Panc1 (cell line): ENCODE data around the gene CLC. TPM values are rescaled to one million over a fixed set of nuclear protein-coding genes. Genes with fewer than 3 reads are reported as not detected.

ENCODE experiments used
- ATAC-seq: fragments of 200-7000 bp; cut with Tn5 transposase; 2 replicates; pipeline ENCODE4 v1.9.1; 2020; ENCODE audit warnings: mild to moderate bottlenecking, moderate library complexity
- BruUV-seq: library from RNA; stranded (reverse); fragments of 400-500 nt; replicated peaks from 2 replicates; lab custom pipeline; 2021; lab: Mats Ljungman, UMichigan
- CTCF ChIA-PET: fragments of 300-600 bp; sonication (Branson Sonifier 250); formaldehyde crosslinking; loops from one replicate; lab custom pipeline; 2022; ENCODE audit warnings: antibody characterized with exemption; lab: Charles Lee
- POLR2A ChIA-PET: fragments of 300-600 bp; sonication (Branson Sonifier 250); formaldehyde crosslinking; loops from one replicate; lab custom pipeline; 2022; ENCODE audit warnings: antibody characterized with exemption; lab: Charles Lee
- DNase-seq: peaks from one replicate; pipeline ENCODE4 v3.0.0-alpha.2; 2010; ENCODE audit warnings: low read depth, low spot score
- H3K27ac ChIP-seq: 2 replicates; pipeline ENCODE4 v1.5.1; 2011; ENCODE audit warnings: mild to moderate bottlenecking, low read length, inconsistent platforms
- H3K27me3 ChIP-seq: fragments of 200-500 bp; sonication (Bioruptor generic); 2 replicates; pipeline ENCODE4 v1.6.0; 2014; ENCODE audit warnings: low read length, inconsistent platforms; ENCODE audit not compliant: control insufficient read depth, insufficient read depth
- H3K36me3 ChIP-seq: fragments of 200-500 bp; sonication (Bioruptor generic); 2 replicates; pipeline ENCODE4 v1.5.1; 2014; ENCODE audit warnings: inconsistent platforms, mild to moderate bottlenecking, low read length, moderate library complexity; ENCODE audit not compliant: control insufficient read depth, insufficient read depth
- H3K4me1 ChIP-seq: 2 replicates; pipeline ENCODE4 v1.5.1; 2011; ENCODE audit warnings: inconsistent platforms, mild to moderate bottlenecking, low read length, moderate library complexity; ENCODE audit not compliant: control insufficient read depth, insufficient read depth
- H3K4me3 ChIP-seq, 2 experiments: 2 replicates each; pipeline ENCODE4 v1.5.1; 2011 to 2012; ENCODE audit warnings: low read depth in 2 of 2, low read length in 2 of 2, mild to moderate bottlenecking in 2 of 2, inconsistent platforms in 1 of 2, moderate library complexity in 1 of 2
- H3K9me3 ChIP-seq: fragments of 200-500 bp; sonication (Bioruptor generic); 2 replicates; pipeline ENCODE4 v1.5.1; 2014; ENCODE audit warnings: low read depth, mild to moderate bottlenecking, inconsistent platforms, low read length, moderate library complexity; ENCODE audit not compliant: control insufficient read depth, insufficient read depth
- CTCF ChIP-seq: fragments of 450-650 bp; IDR thresholded peaks from 2 replicates; pipeline ENCODE4 v1.5.1; 2017; ENCODE audit warnings: mild to moderate bottlenecking
- POLR2AphosphoS5 ChIP-seq: IDR thresholded peaks from 2 replicates; pipeline ENCODE4 v1.6.1; 2012; ENCODE audit warnings: mild to moderate bottlenecking, low read depth, low read length, moderate library complexity
- REST ChIP-seq, 2 experiments: IDR thresholded peaks; 2 replicates each; pipeline ENCODE4 v1.6.1; 2011 to 2012; ENCODE audit warnings: low read depth in 2 of 2, control low read depth in 1 of 2, low read length in 1 of 2, mild to moderate bottlenecking in 1 of 2, moderate library complexity in 1 of 2; ENCODE audit not compliant: insufficient read depth in 1 of 2
- SIN3A ChIP-seq: IDR thresholded peaks from 2 replicates; pipeline ENCODE4 v1.6.1; 2012; ENCODE audit warnings: low read depth, mild to moderate bottlenecking, low read length, moderate library complexity, borderline replicate concordance; ENCODE audit not compliant: insufficient read depth
- TCF7L2 ChIP-seq: IDR thresholded peaks from 2 replicates; pipeline ENCODE4 v1.6.1; 2011; ENCODE audit warnings: mild to moderate bottlenecking, low read depth, low read length, inconsistent platforms
- in situ Hi-C: cut with HindIII; loops from 2 replicates; pipeline ENCODE4 v1.10.0; 2016; ENCODE audit warnings: low sequenced_read_pairs, low pct_unique_long_range_greater_than_20kb
- intact Hi-C: fragments of 100-400 bp; cut with micrococcal nuclease; formaldehyde crosslinking; loops from one replicate; pipeline ENCODE4 v1.10.0; 2022; ENCODE audit not compliant: unreplicated experiment
- total RNA-seq: library from RNA; stranded (reverse); gene quantifications from one replicate; pipeline ENCODE4 v1.2.1, GENCODE V29; 2021; ENCODE audit not compliant: unreplicated experiment

CLC gene
- total RNA-seq, 1 experiment from 2014 or later = not detected

DNA sequence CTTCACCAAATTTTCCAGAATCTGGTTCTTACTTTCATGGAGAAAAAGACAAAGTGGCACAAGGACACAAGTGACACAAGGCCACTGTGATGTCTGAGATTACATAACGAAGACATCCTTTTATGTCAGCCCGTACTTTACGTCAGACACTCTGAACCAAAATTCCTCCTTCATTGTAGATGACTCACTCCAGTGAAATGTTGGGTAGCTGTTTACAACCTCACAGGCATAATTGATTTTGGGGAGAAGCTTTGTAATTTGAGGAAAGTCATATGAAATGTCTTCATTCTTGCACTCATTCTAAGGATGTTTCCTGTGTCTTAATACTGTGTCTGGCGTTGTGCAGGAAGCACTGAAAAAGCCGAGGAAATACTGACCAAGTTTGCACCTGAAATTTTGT is 53.6 kb downstream of the CLC start:
- no peaks in the 10 kb centered on the region for H3K9me3 ChIP-seq
- no peak overlapping the region for H3K27ac ChIP-seq
- H3K4me1 ChIP-seq = no peaks in the 10 kb centered on the region
- peaks cover 46% of the 10 kb centered on the region for H3K27me3 ChIP-seq
- H3K4me3 ChIP-seq = no peak overlapping the region
- BruUV-seq = no TSS peak
- H3K36me3 ChIP-seq = no peaks in the 10 kb centered on the region
- intact Hi-C loops (no loop called here), in situ Hi-C loops (no loop called here)
- CTCF ChIA-PET = interaction anchor here (1.4 kb wide), 1 partner anchor 12 kb away, joined by 5 read pairs; no protein-coding TSS in a partner anchor
- DNase-seq = no peak
- no peak for TF ChIP-seq TCF7L2
- no peak for TF ChIP-seq POLR2AphosphoS5
- POLR2A ChIA-PET = interaction anchor here (0.6 kb wide), 1 partner anchor 193 kb away, joined by 3 read pairs; no protein-coding TSS in a partner anchor
- ATAC-seq = no peak

DNA sequence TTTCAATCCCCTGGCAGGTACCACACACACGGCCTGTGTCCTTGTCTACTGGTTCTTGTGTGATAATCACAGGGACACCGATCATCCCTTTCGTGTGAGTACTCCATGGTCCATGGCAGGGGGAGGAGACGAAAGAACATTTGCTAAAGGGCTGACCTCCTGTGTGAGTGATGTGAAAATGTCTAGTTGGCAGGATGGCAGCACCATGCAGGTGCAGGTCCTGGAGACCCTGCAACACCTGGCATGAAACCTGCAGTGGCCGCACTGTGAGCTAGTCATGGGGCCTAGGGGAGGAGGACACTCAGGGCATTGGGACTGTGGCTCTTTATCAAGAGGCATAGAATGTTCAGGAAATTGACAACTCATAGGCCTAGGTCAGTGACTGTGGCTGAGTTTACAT is 56.4 kb downstream of the CLC start:
- no TSS peak for BruUV-seq
- ChIA-PET CTCF (interaction anchor here (0.5 to 1.5 kb wide), 4 partner anchors 86 to 1077 kb away, joined by 3 to 6 read pairs (median 4); no protein-coding TSS in a partner anchor), POLR2A (interaction anchor here (0.6 kb wide), 3 partner anchors 9 to 245 kb away, joined by 3 to 4 read pairs (median 3); partner anchors contain the start of genes EID2B and RPS16)

More for the DNA sequence above, 56.4 kb downstream of the CLC start:
- no peak overlapping the region for H3K4me3 ChIP-seq
- ATAC-seq = no peak
- DNase-seq = no peak
- H3K4me1 ChIP-seq = peaks cover 11% of the 10 kb centered on the region
- H3K27me3 ChIP-seq = peaks cover 57% of the 10 kb centered on the region
- no peaks in the 10 kb centered on the region for H3K9me3 ChIP-seq
- H3K36me3 ChIP-seq = no peaks in the 10 kb centered on the region
- intact Hi-C loops (no loop called here), in situ Hi-C loops (no loop called here)
- H3K27ac ChIP-seq = no peak overlapping the region
- TF ChIP-seq CTCF (no peak), REST (IDR thresholded peaks at IDR 0.05; ENCODE audit: insufficient read depth in 1 of 2, low read depth in 2 of 2, low read length in 1 of 2) (no peak), TCF7L2 (no peak), POLR2AphosphoS5 (no peak), SIN3A (no peak)

Other genes with a start within 250 kb of the CLC start
- gene DLL3, start 239.1 kb downstream of the CLC start, total RNA-seq = 76.9 TPM
- gene SELENOV, start 222.9 kb downstream of the CLC start, total RNA-seq = 0.80 TPM
- gene EID2B, start 205.2 kb downstream of the CLC start, total RNA-seq = 37.7 TPM
- 163 TPM for gene EID2, start 197.9 kb downstream of the CLC start, total RNA-seq
- gene LGALS13, start 135.5 kb downstream of the CLC start, total RNA-seq = not detected
- gene LGALS16, start 82.1 kb downstream of the CLC start, total RNA-seq = not detected
- not detected for gene LGALS14, start 33.5 kb downstream of the CLC start, total RNA-seq
- gene LEUTX, start 40.8 kb upstream of the CLC start, total RNA-seq = not detected
- gene DYRK1B, start 96.1 kb upstream of the CLC start, total RNA-seq = 322 TPM
- 4,927 TPM for gene FBL, start 108.3 kb upstream of the CLC start, total RNA-seq
- 6.4 TPM for gene FCGBP, start 196.6 kb upstream of the CLC start, total RNA-seq
- gene PSMC4, start 233.1 kb upstream of the CLC start, total RNA-seq = 2,386 TPM